HG03439 (cell line): ENCODE data around the gene CACNA1G.

Experiments
- ATAC-seq: cut with Tn5 transposase; IDR thresholded peaks from one replicate; pipeline ENCODE4 v1.9.1; 2021; ENCODE audit warnings: mild to moderate bottlenecking, moderate library complexity; ENCODE audit not compliant: unreplicated experiment

CACNA1G gene

DNA sequence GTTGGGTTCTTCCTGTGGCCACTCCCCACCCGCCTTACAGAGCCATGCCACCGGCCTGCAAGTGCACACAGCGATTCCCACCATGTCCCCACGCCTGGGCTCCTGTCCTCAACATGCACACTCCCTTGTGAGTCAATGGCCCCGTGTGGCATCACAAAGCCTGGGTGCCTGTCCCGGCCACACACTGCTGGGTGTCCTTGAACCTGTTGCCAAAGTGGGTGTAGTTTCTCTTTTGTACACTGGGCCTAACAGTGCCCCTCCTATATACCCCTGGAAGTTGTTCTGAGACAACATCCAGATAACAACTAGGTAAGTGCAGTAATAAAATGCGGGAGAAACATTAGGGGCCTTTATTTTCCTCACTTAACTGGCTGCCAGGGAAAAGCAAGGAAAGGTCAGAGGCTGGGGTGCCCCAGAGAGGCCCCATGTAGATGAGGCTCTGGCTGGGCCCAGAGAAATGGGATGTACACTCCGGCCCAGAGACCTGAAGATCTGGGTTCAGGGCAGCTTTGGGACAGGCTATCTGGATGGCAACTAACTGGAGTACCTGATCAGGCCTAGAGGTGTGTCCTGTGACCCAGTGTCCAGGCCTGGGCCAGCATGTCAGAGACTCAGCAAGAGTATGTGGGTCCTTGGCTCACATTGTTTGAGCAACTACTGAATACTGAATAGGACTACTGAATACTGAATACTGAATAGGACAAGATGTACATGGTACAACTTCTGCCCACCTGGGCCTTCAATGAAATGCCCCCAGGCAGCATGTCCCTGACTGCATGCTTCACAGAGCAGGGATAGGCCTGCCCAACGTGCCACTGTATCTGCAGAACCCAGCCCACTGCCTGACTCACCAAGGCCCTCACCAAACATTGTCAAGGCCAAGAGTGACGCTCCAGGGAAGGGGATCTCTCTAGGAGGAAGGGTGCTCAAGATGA lies 82.5 kb downstream of the CACNA1G start:
- ATAC-seq: no peak

DNA sequence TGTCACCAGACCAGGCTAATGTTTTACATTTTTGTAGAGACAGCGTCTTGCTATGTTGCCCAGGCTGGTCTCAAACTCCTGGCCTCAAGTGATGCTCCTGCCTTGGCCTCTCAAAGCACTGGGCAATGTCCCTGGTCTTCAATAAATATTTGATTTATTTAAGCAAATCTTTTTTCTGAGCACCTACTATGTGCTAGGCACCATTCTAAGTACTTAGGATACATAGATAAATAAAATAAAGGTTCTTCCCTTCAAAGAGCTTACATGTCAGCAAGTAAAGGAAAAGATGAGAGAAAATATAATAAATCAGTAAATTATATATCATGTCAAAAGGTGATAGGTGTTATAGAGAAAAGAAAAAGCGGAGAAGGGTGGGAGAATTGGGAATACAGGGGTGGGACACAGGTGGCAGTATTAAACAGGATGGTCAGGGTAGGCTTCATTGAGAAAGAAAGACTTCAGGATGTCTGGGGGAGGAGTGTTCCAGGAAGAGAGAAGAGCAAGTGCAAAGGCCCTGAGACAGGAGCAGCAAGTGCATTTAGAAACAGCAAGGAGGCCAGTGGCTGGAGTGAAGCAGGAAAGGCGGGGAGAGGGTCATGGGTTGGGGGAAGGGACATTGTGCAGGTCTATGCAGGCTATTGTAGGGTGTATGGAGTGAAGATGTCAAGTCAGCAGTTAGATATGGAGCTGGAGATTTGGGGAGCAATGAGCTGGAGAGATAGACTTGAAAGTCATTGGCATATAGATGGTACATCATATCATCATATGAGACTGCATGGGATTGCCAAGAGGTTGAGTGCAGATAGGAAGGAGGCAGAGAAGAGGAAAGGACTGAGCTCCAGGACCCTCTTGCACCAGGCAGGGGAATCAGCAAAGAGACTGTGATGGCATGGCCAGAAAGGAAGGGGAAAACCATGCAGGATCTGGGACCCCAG lies 85.5 kb downstream of the CACNA1G start:
- ATAC-seq: no peak

DNA sequence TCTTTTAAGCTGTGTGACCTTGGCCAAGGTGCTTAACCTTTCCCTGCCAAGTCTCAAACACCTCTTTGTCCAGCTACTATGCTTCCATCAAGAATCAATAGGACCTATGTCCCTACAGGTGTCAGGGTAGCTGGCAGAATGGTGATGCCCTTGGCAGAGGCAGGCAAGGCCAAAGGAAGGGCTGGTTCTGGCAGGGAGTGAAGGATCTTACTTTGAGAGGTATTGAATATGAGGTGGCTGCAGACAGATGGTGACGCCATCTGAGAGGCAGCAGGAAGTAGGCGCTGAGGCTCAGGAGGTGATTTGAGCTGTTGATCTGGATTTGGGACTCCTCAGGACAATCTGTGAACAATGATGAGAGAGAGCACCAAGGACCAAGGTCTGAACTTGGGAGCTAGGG lies 86.7 kb downstream of the CACNA1G start:
- ATAC-seq: no peak

DNA sequence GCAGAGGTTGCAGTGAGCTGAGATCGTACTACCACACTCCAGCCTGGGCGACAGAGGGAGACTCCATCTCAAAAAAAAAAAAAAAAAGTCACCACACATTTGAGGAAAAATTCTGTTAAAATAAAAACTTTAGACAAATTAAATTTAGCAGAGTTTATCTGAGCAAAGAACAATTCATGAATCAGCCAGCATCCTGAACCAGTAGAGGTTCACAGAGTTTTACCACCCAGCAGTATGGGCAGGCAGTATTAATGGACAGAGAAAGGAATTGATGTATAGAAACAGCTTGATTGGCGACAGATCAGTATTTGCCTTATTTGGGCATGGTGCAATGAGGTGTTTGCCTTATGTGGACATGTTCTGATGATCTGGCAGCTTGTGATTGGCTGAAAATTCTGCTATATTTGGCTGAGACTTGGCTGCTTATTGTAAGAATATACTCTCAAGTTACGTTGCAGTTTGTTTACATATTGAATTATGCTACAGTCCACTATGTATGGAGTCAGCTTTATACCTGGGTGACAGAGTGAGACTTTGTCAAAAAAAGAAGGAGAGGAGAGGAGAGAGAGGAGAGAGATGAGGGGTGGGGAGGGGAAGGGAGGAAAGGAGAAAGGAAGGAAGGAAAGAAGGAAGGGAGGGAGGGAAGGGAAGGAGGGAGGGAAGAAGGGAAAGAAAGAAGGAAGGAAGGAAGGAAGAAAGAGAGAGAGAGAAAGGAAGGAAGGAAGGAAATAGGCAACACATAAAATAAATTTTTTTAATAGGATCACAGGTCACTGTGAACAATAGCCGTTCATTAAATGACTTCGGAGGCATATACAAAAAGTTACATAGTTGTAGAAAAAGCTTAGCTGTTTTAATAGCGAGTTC lies 88.8 kb downstream of the CACNA1G start:
- ATAC-seq: no peak

DNA sequence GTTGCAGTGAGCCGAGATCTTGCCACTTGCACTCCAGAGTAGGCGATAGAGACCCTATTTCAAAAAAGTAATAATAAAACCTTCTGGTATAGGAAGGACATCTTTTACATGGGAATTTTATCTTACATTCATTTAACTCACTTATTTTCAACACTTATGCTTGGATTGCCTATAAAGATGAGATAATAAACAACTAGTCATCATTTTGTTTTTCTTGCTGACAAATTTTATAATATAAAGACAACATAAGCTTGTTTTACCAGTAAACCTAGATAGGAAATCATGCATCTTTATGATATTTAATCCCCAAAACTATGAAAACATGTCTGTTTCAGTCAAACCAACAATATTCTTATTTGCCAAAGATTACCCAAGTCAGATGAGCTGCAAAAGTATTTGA lies 91.1 kb downstream of the CACNA1G start:
- ATAC-seq: no peak

DNA sequence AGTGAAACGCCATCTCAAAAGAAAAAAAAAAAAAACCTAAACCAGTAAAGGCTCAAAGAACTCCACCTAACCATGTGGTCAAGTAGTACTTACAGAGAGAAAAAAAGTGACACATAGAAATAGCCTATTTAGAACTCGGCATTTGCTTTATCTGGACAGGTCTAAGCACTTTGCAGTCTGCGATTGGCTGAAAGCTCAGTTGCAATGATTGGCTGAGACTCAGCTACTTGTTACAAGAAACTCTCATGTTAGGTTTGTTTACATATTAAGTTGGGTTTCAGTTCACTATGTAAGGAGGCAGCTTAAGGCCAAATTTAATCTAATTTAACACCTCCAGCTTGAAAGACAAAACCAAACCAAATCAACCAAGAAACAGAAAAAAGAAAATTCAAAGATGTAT lies 93.2 kb downstream of the CACNA1G start:
- ATAC-seq: no peak

DNA sequence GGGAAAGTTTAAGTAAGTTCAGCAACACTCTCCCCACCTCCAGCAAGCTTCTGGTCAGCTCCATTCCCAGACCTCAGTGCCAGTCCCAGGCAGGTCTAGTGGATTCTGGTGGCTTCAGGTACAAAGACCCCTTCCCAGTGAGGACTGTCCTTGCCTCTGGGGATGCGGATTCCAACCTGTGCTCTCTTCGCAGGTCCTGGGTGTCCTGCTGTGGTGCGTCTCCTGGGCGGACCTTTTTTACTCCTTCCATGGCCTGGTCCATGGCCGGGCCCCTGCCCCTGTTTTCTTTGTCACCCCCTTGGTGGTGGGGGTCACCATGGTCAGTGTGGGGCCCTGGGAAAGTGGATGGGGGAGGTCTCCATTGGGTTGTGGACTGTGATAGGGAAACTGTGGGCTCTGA lies 96.0 kb downstream of the CACNA1G start:
- ATAC-seq: no peak

DNA sequence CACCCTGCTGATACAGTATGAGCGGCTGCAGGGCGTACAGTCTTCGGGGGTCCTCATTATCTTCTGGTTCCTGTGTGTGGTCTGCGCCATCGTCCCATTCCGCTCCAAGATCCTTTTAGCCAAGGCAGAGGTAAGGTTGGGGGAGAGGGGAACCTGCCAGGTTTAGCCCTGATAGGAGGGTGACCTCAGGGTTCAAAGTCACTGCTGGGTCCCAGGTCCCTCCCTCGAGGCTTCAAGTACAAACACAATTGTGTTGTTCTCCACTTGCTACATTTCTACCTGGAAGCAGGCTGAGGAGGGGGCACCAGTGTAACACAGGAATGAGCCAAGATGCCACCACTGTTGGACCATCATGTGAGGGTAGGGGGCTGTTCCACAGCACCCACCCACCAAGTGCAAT lies 96.5 kb downstream of the CACNA1G start:
- no peak for ATAC-seq

DNA sequence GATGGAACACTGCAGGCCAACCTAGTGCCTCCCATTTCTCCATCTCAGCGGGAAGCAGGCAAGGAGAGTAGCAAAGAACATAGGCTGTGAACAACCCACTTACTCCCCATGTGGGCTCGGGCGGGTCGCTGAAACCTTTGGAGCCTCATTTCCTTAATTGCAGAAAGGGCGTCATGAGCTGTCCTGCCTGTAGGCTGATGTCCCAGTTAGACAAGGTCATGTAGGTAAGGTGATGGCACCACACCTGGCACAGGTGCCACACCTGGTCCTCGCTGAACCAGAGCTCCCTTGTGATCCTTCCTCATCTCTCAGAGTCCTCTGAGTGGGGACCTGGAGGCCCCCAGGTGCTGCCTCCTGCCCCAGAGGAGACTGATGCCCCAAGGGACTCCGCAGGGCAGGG lies 97.1 kb downstream of the CACNA1G start:
- ATAC-seq: no peak

DNA sequence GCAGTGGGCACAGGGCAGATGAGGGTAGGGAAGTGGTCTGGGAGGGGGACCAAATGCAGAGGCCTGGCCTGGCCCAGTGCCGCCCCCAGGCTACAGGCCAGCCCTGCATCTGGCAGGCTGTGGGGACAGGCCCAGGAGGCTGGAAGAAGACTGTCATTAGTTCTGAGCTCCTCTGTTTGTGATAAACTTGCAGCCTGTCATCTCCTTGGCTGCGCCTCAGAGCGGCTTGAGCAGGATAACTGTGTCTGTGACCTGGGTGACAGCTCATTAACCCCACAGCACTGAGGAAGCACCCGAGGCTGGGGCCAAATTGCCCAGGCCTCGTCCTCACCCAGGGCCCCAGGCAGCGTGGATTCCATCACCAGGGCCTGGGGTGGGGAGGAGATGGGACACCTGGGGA lies 98.1 kb downstream of the CACNA1G start:
- ATAC-seq: no peak

DNA sequence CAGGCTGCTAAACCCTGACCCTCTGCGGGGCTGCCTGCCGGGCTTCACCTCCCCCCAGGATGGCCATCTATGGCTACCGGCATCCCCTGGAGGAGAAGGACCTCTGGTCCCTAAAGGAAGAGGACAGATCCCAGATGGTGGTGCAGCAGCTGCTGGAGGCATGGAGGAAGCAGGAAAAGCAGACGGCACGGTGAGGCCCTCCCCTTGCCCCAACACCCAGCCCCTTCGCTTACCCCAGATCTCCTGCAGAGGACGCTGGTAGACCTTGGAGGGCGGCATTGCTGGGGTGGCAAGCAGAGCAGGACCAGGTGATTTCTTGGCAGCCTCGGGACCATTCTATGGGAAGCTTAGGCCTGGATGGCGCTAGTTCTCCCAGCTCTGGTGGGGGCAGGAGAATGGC lies 98.7 kb downstream of the CACNA1G start:
- no peak for ATAC-seq

DNA sequence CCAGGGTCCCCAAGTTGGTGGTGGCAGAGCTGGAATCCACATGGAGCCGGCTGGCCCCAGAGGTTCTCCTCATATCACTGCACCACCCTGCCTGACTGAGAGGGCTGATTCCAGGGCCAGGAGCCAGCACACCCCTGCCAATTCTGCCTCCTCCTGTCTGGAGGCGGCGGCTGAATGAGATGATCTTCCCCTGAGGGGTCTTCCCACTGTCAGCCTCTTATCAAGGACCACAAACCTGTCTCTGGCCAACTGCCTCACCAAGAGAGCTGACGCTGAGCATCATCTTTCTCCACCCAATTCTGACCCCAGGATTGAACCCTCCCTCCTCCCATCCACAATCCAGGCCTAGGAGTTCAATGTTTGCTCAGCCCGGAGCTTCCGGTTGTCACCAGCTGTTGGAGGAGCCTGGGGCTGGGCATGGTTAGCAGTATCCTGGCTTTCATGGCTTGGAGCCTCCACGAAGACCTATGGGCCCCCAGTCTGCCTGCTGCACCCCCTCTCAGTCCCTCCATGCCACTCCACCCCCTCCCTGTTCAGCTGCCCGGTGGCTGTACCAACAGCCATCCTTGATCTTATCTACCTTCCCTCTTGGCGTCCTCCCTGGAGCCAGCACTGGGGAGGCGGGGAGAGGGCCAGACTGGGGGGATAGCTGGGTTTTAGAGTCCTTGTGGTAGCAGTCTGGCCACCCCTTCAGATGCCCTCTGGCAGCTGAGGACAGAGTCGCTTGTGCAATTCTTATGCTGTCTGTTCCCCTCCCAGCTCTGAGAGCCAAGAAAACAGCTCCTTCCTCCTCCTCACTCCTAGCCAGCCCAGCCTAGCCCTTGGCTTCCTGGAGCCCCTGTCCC lies 99.7 kb downstream of the CACNA1G start:
- ATAC-seq: no peak

DNA sequence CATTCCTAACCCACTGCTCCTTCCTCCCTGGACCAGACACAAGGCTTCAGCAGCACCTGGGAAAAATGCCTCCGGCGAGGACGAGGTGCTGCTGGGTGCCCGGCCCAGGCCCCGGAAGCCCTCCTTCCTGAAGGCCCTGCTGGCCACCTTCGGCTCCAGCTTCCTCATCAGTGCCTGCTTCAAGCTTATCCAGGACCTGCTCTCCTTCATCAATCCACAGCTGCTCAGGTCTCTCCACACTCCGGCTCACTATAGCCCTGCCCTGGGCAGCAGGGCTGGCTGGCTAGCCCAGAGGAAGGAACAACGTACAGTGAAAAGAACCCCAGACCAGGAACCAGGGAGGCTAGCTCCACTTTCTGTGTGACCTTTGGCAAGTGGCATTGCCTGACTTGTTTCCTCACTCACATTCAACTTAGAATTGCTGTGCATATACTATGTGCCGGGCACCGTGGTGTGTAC lies 100.4 kb downstream of the CACNA1G start:
- no peak for ATAC-seq

DNA sequence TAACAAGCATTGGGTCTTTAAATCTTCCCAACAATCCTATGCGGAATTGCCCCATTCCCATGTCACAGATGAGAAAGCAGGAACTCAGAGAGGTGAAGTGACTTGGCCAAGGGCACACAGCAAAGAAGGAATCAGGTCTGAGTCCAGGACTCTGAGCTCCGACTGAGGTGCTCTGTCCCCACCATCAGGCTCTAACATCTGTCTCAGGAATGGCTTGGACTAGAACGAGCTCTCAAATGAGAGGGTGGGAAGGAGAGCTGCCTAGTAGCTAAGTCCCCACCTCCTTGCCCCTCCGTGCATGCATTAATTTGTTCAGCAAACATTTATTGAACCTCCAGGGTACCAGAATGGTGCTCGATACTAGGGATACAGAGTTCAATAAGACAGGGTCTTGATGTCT lies 100.8 kb downstream of the CACNA1G start:
- ATAC-seq: no peak

DNA sequence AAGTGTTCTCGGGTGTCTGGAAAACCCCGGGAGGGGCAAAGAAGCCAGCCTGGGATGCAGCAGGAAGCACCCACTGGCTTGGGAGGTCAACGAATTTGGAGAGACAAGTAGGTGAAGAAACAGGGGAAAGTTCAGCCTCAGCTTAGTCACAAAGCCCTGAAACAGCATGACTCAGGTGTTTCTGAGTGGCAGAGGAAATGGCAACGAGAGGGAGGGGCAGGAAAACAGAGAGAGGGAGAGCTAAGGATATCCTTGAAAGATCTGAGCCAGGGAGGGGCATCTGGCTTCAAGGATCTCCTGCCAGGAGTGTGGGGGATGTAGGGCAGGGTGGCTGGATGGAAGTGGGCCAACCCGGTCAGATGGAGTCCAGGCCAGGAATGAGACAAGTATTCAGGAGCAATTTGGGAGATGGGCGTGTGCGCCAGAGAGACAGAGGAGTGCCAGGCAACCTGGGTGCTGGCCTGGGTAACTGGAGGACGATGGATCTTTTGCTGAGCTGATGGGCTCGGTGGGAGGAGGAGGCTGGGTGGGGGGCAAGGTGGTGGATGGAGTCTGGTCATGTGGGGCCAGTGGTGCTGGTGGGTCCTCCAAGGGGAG lies 101.4 kb downstream of the CACNA1G start:
- no peak for ATAC-seq

DNA sequence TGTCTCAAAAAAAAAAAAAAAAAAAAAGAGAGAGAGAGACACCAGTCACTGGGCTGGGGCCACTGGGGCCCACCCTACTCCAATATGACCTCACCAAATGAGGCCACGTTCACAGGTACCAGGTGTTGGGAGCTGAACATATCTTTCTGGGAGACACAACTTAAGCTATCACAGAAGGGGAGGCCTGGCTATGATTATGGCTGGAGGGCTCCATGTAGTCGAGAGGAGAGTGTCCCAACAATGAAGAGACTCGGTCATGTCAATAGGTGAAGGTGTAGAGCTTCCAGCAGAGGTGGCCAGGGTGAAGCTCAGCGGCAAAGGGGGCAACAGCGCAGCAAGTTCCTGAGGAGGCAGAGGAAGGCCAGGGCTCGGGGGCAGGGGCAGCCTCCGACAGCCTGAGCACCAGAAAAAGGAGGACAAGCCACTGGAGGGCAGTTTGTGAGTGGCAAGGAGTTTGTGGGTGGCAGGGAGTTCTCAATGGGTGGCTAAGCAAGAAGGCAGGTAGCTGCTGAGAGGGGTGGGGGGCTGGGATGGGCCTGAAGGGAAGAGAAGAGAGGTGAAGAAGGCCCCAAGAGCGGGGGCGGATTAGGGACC lies 102.2 kb downstream of the CACNA1G start:
- ATAC-seq: no peak

DNA sequence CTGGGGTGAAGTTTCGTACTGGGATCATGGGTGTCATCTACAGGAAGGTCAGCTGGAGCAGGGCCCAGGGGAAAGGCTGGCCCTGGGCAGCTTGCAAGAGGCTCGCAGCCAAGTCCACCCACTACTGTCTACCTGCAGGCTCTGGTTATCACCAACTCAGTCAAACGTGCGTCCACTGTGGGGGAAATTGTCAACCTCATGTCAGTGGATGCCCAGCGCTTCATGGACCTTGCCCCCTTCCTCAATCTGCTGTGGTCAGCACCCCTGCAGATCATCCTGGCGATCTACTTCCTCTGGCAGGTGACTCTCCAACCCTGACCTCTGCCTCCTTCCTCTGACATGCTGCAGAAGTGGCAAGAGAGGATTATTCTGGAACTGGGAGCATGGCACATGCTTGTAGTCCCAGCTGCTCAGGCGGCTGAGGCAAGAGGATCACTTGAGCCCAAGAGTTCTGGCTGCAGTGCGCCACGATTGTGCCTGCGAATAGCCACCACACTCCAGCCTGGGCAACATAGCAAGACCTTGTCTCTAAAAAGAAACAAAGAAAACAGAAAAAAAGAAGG lies 103.4 kb downstream of the CACNA1G start:
- no peak for ATAC-seq

DNA sequence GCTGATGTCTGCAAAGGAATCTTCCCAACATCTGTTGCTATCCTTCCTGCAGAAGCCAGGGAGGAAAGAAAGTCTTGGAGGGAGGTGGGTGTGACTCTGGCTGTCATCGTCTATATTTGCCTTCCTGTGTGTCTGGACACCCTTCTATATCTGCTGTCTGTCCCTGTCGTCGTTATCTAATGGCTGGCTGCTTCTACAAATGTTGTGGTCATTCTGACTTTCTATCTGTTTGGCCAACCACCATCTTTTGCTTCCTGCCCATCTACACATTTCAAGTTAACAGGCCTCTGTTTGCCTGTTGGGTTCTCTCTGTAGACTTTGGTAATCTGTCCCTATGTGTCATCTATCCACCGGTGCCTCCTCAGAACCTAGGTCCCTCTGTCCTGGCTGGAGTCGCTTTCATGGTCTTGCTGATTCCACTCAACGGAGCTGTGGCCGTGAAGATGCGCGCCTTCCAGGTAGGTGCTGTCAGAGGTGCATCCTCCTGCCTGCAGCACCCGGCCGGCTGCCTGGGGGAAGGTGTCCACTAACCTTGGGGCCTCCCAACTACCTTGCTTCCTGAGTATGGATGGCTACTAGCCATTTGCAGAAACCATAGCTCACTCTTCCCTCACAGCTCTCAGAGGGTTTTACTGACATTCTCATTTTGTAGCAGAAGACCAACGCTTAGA lies 104.4 kb downstream of the CACNA1G start:
- ATAC-seq: no peak
